Naive thymus-derived CD4-positive, alpha-beta T cell (primary cell): Measurements from ENCODE around the gene ANKRD37. TPM values are rescaled to one million over a fixed set of nuclear protein-coding genes. Genes with fewer than 3 reads are reported as not detected.

Experiments
- ATAC-seq: fragments of 150-1000 bp; cut with Tn5 transposase; 2 replicates; pipeline ENCODE4 v1.10.0; 2021; ENCODE audit warnings: mild to moderate bottlenecking, moderate library complexity
- CTCF ChIA-PET: fragments of 350-600 bp; sonication (Branson Sonifier 250); formaldehyde crosslinking; loops from one replicate; lab custom pipeline; 2021; ENCODE audit warnings: antibody characterized with exemption; lab: Charles Lee
- POLR2A ChIA-PET: fragments of 350-600 bp; sonication (Branson Sonifier 250); formaldehyde crosslinking; loops from one replicate; lab custom pipeline; 2021; ENCODE audit warnings: antibody characterized with exemption, inconsistent platforms; lab: Charles Lee
- DNase-seq, 9 donors: peaks; one replicate each; pipeline versions ENCODE4 v3.0.0 to v3.0.0-alpha.2; 2020 to 2022; ENCODE audit warnings: mixed read lengths in 1 of 9
- H3K27ac ChIP-seq: one replicate; pipeline ENCODE4 v1.7.0; 2013; ENCODE audit warnings: mild to moderate bottlenecking, low read depth, low read length, moderate library complexity
- H3K27me3 ChIP-seq, 2 donors: one replicate each; pipeline ENCODE4 v1.7.0; 2013; ENCODE audit warnings: low read length in 2 of 2, mild to moderate bottlenecking in 2 of 2, moderate library complexity in 2 of 2; ENCODE audit not compliant: control insufficient read depth in 2 of 2, insufficient read depth in 2 of 2
- H3K36me3 ChIP-seq, 3 experiments: 1 replicate in 2 of 3; 2 replicates in 1 of 3; pipeline ENCODE4 v1.7.0; 2013; ENCODE audit warnings: low read length in 3 of 3, mild to moderate bottlenecking in 3 of 3, moderate library complexity in 1 of 3; ENCODE audit not compliant: insufficient read depth in 3 of 3, control insufficient read depth in 2 of 3
- H3K4me1 ChIP-seq, 2 donors: one replicate each; pipeline ENCODE4 v1.7.0; 2013; ENCODE audit warnings: low read length in 2 of 2, mild to moderate bottlenecking in 2 of 2, moderate library complexity in 1 of 2; ENCODE audit not compliant: control insufficient read depth in 2 of 2, insufficient read depth in 2 of 2
- H3K4me3 ChIP-seq: 2 replicates; pipeline ENCODE4 v1.7.0; 2013; ENCODE audit warnings: mild to moderate bottlenecking, low read length
- H3K9me3 ChIP-seq, 3 experiments: 1 replicate in 2 of 3; 2 replicates in 1 of 3; pipeline ENCODE4 v1.7.0; 2013; ENCODE audit warnings: low read length in 3 of 3; ENCODE audit not compliant: control insufficient read depth in 2 of 3
- H3K27ac Mint-ChIP-seq, 9 donors: one replicate each; pipeline ENCODE4 v1.8.0; 2020 to 2022; ENCODE audit warnings: mixed read lengths in 9 of 9, mild to moderate bottlenecking in 8 of 9, moderate library complexity in 5 of 9, inconsistent platforms in 2 of 9
- H3K27me3 Mint-ChIP-seq, 5 donors: one replicate each; pipeline ENCODE4 v1.8.0; 2021 to 2022; ENCODE audit warnings: mixed read lengths in 5 of 5, mild to moderate bottlenecking in 1 of 5
- H3K36me3 Mint-ChIP-seq, 5 donors: one replicate each; pipeline ENCODE4 v1.8.0; 2020 to 2022; ENCODE audit warnings: mixed read lengths in 5 of 5, mild to moderate bottlenecking in 3 of 5, inconsistent platforms in 1 of 5
- H3K4me1 Mint-ChIP-seq, 7 donors: one replicate each; pipeline ENCODE4 v1.8.0; 2020 to 2022; ENCODE audit warnings: mixed read lengths in 7 of 7, mild to moderate bottlenecking in 3 of 7, inconsistent platforms in 1 of 7
- H3K4me3 Mint-ChIP-seq, 10 donors: one replicate each; pipeline ENCODE4 v1.8.0; 2020 to 2022; ENCODE audit warnings: mild to moderate bottlenecking in 10 of 10, mixed read lengths in 10 of 10, moderate library complexity in 6 of 10, inconsistent platforms in 2 of 10
- H3K9me3 Mint-ChIP-seq, 11 donors: one replicate each; pipeline ENCODE4 v1.8.0; 2020 to 2022; ENCODE audit warnings: mixed read lengths in 11 of 11, mild to moderate bottlenecking in 4 of 11, inconsistent platforms in 1 of 11, moderate library complexity in 1 of 11
- intact Hi-C, 2 donors: fragments of 100-400 bp; cut with micrococcal nuclease; formaldehyde crosslinking; loops; one replicate each; pipeline ENCODE4 v1.15.1; 2023
- polyA plus RNA-seq, 2 donors: library from polyadenylated mRNA; unstranded; fragments of 300-500 nt; fragmentation: Illumina TruSeq; gene quantifications; one replicate each; pipeline ENCODE4 v1.2.3, GENCODE V29; 2021
- total RNA-seq, 6 experiments: library from RNA in 5 of 6; stranded (reverse) in 5 of 6; gene quantifications; 1 replicate in 5 of 6; 2 replicates in 1 of 6; pipeline ENCODE4 v1.2.3 and lab custom pipeline; 2021 to 2026

The ANKRD37 gene
- total and polyA plus RNA-seq, 7 experiments from 2014 or later = 3.2 to 18.6 (median 8.5) TPM

- peaks cover 14 to 52% (median 27%) of the 10 kb centered on the region in 7 donors for H3K4me1 Mint-ChIP-seq
- ChIA-PET POLR2A (interaction anchor here (0.5 to 3.4 kb wide), 15 partner anchors 9 to 1910 kb away, joined by 3 to 49 read pairs (median 5); partner anchors contain the start of genes CYP4V2, SLC25A4, SNX25 and UFSP2), CTCF (interaction anchor here (1.0 kb wide), 1 partner anchor 202 kb away, joined by 3 read pairs; no protein-coding TSS in a partner anchor)
These were observed 1.2 kb upstream of the ANKRD37 start, which contains the start of gene LRP2BP for GRCh38 chr4:185395238-185395955. TSS of gene LRP2BP (minus strand) at chr4:185395924. CDS start at chr4:185378186, 17,738 bp downstream.

GRCh38 chr4:185395956-185396723 lies 501 bp upstream of the ANKRD37 start:
- CTCF ChIA-PET = interaction anchor here (0.9 to 1.0 kb wide), 2 partner anchors 29 to 202 kb away, joined by 3 to 4 read pairs; no protein-coding TSS in a partner anchor
- Histone ChIP-seq H3K36me3 (peaks cover 0 to 8% (median 0%) of the 10 kb centered on the region in 3 experiments), H3K9me3 (no peaks in the 10 kb centered on the region), H3K27ac (peak overlapping the region; percentile 97), H3K4me1 (peaks cover 12 to 15% of the 10 kb centered on the region in 2 donors), H3K27me3 (no peaks in the 10 kb centered on the region), H3K4me3 (peak overlapping the region; percentile 69)
- H3K9me3 Mint-ChIP-seq = no peaks in the 10 kb centered on the region
- peak overlapping the region; percentile 82 to 100 (median 97) for H3K4me3 Mint-ChIP-seq
- H3K36me3 Mint-ChIP-seq = peaks cover 0 to 14% (median 0%) of the 10 kb centered on the region in 5 donors
- intact Hi-C loops = loop anchor here (1.0 to 10.0 kb wide), 21 partner anchors 29 to 1954 kb away; partner anchors contain the start of genes ACSL1 (in 2 of the 2), CASP3 (in 2 of the 2), CCDC110 (in 2 of the 2) and CDKN2AIP (in 2 of the 2)
- POLR2A ChIA-PET = interaction anchor here (0.5 to 3.4 kb wide), 16 partner anchors 9 to 1950 kb away, joined by 3 to 49 read pairs (median 4); partner anchors contain the start of genes CYP4V2, SNX25 and UFSP2
- no peaks in the 10 kb centered on the region for H3K27me3 Mint-ChIP-seq
- peak; percentile 93 to 100 (median 97) for DNase-seq
- peaks cover 14 to 57% (median 27%) of the 10 kb centered on the region in 7 donors for H3K4me1 Mint-ChIP-seq
- peak; percentile 97 for ATAC-seq
- peak overlapping the region; percentile 90 to 100 (median 99) for H3K27ac Mint-ChIP-seq

More at GRCh38 chr4:185395238-185395955, 1.2 kb upstream of the ANKRD37 start, which contains the start of gene LRP2BP:
- ATAC-seq (no peak), DNase-seq (peak in 5 of 9 donors; percentile 23 to 32 (median 30))
- Histone ChIP-seq H3K27ac (peak within 1 kb of the TSS; percentile 97), H3K4me3 (peak within 1 kb of the TSS; percentile 69), H3K27me3 (no peaks in the 10 kb centered on the region), H3K36me3 (peaks cover 0 to 5% (median 0%) of the 10 kb centered on the region in 3 experiments), H3K4me1 (peaks cover 12 to 15% of the 10 kb centered on the region in 2 donors), H3K9me3 (no peaks in the 10 kb centered on the region)
- Mint-ChIP-seq H3K9me3 (no peaks in the 10 kb centered on the region), H3K27ac (peak within 1 kb of the TSS; percentile 90 to 100 (median 99)), H3K27me3 (no peaks in the 10 kb centered on the region), H3K36me3 (peaks cover 0 to 18% (median 0%) of the 10 kb centered on the region in 5 donors), H3K4me3 (peak within 1 kb of the TSS; percentile 82 to 100 (median 97))
- intact Hi-C loops = loop anchor here (1.0 to 10.0 kb wide), 12 partner anchors 191 to 1953 kb away; partner anchors contain the start of genes CDKN2AIP (in 2 of the 2), IRF2 (in 2 of the 2), ACSL1 (in 1 of the 2) and CASP3 (in 1 of the 2)

GRCh38 chr4:185398618-185399017 lies 2.0 kb downstream of the ANKRD37 start:
- Mint-ChIP-seq H3K9me3 (no peaks in the 10 kb centered on the region), H3K36me3 (peaks cover 0 to 16% (median 0%) of the 10 kb centered on the region in 5 donors), H3K4me3 (peak overlapping the region in 1 of 10 donors; percentile 66), H3K4me1 (peaks cover 13 to 56% (median 25%) of the 10 kb centered on the region in 7 donors), H3K27me3 (no peaks in the 10 kb centered on the region), H3K27ac (peak overlapping the region in 1 of 9 donors; percentile 9)
- Histone ChIP-seq H3K27ac (no peak overlapping the region), H3K27me3 (no peaks in the 10 kb centered on the region), H3K4me3 (no peak overlapping the region), H3K9me3 (no peaks in the 10 kb centered on the region), H3K4me1 (peaks cover 12 to 15% of the 10 kb centered on the region in 2 donors), H3K36me3 (peaks cover 0 to 24% (median 0%) of the 10 kb centered on the region in 3 experiments)
- CTCF ChIA-PET = no interaction called here
- intact Hi-C loops = loop anchor here (5.0 to 10.0 kb wide), 9 partner anchors 574 to 1956 kb away; partner anchors contain the start of genes CDKN2AIP (in 2 of the 2), IRF2 (in 2 of the 2), ACSL1 (in 1 of the 2) and CENPU (in 1 of the 2)
- DNase-seq = no peak
- no peak for ATAC-seq
- POLR2A ChIA-PET = interaction anchor here (0.7 to 0.8 kb wide), 2 partner anchors 30 to 438 kb away, joined by 3 read pairs; no protein-coding TSS in a partner anchor

GRCh38 chr4:185399466-185399865 lies 2.8 kb downstream of the ANKRD37 start:
- Mint-ChIP-seq H3K27me3 (no peaks in the 10 kb centered on the region), H3K27ac (no peak overlapping the region), H3K36me3 (peaks cover 0 to 17% (median 4%) of the 10 kb centered on the region in 5 donors), H3K4me3 (peak overlapping the region in 1 of 10 donors; percentile 66), H3K4me1 (peaks cover 9 to 51% (median 18%) of the 10 kb centered on the region in 7 donors), H3K9me3 (no peaks in the 10 kb centered on the region)
- no peak for ATAC-seq
- peaks cover 9 to 11% of the 10 kb centered on the region in 2 donors for H3K4me1 ChIP-seq
- intact Hi-C loops = loop anchor here (5.0 to 10.0 kb wide), 9 partner anchors 575 to 1957 kb away; partner anchors contain the start of genes CDKN2AIP (in 2 of the 2), IRF2 (in 2 of the 2), ACSL1 (in 1 of the 2) and CENPU (in 1 of the 2)
- ChIA-PET POLR2A (no interaction called here), CTCF (no interaction called here)
- H3K27me3 ChIP-seq = no peaks in the 10 kb centered on the region
- H3K4me3 ChIP-seq = no peak overlapping the region
- no peak overlapping the region for H3K27ac ChIP-seq
- peaks cover 0 to 24% (median 0%) of the 10 kb centered on the region in 3 experiments for H3K36me3 ChIP-seq
- no peaks in the 10 kb centered on the region for H3K9me3 ChIP-seq
- no peak for DNase-seq

- ATAC-seq (no peak), DNase-seq (no peak)
- no peaks in the 10 kb centered on the region for H3K9me3 Mint-ChIP-seq
- Histone ChIP-seq H3K27me3 (no peaks in the 10 kb centered on the region), H3K4me1 (no peaks in the 10 kb centered on the region), H3K9me3 (no peaks in the 10 kb centered on the region), H3K4me3 (no peak overlapping the region), H3K36me3 (peaks cover 0 to 33% (median 0%) of the 10 kb centered on the region in 3 experiments), H3K27ac (no peak overlapping the region)
- POLR2A ChIA-PET = no interaction called here
- H3K4me1 Mint-ChIP-seq = peaks cover 0 to 23% (median 0%) of the 10 kb centered on the region in 7 donors
- H3K36me3 Mint-ChIP-seq = peaks cover 0 to 31% (median 14%) of the 10 kb centered on the region in 5 donors
- no peaks in the 10 kb centered on the region for H3K27me3 Mint-ChIP-seq
- CTCF ChIA-PET = no interaction called here
- intact Hi-C loops = no loop called here
- H3K27ac Mint-ChIP-seq = peak overlapping the region in 1 of 9 donors; percentile 69
- H3K4me3 Mint-ChIP-seq = no peak overlapping the region
These were observed 7.4 kb downstream of the ANKRD37 start for GRCh38 chr4:185404031-185404430.
